Measurements from ENCODE around the gene LCORL. TPM values are rescaled to one million over a fixed set of nuclear protein-coding genes. Genes with fewer than 3 reads are reported as not detected.
"Not testable (repeated sequence)": the region's sequence is repeated elsewhere in the genome, so short reads cannot be mapped to it uniquely, and the experiment has no call there.

Gene LCORL
- total RNA-seq, 4 donors from 2014 or later: 6.1 to 17.5 (median 8.2) TPM

GRCh38 chr4:17851959-17852358, 169.6 kb downstream of the LCORL start:
- no peaks in the 10 kb centered on the region for H3K36me3 ChIP-seq
- H3K4me3 ChIP-seq: no peak overlapping the region
- no peaks in the 10 kb centered on the region for H3K9me3 ChIP-seq
- DNase-seq: no peak
- H3K27ac ChIP-seq: no peak overlapping the region
- H3K4me1 ChIP-seq: no peaks in the 10 kb centered on the region
- no peaks in the 10 kb centered on the region for H3K27me3 ChIP-seq
- TF ChIP-seq CTCF (IDR thresholded peaks at IDR 0.05) (no peak), POLR2A (IDR thresholded peaks at IDR 0.05) (no peak)
- intact Hi-C loops (cut with DNase I): no loop called here

GRCh38 chr4:17850295-17850694, 171.3 kb downstream of the LCORL start:
- H3K9me3 ChIP-seq; H3K4me3 ChIP-seq; intact Hi-C loops (cut with DNase I); H3K27ac ChIP-seq; H3K4me1 ChIP-seq; DNase-seq; H3K36me3 ChIP-seq; H3K27me3 ChIP-seq: not testable (repeated sequence)
- 91 to 100% methylated on average over 1 of the region's 1 CpG for WGBS, 2 donors

- no peaks in the 10 kb centered on the region for H3K9me3 ChIP-seq
- no peaks in the 10 kb centered on the region for H3K27me3 ChIP-seq
- whole genome bisulfite sequencing, 2 donors: 57 to 73% methylated on average over 2 of the region's 2 CpGs
- no peak for DNase-seq
- no peak for TF ChIP-seq POLR2A (IDR thresholded peaks at IDR 0.05)
- TF ChIP-seq CTCF (IDR thresholded peaks at IDR 0.05): no peak
- H3K4me1 ChIP-seq: no peaks in the 10 kb centered on the region
- H3K36me3 ChIP-seq: peaks cover 0 to 18% (median 0%) of the 10 kb centered on the region in 3 donors
- no peak overlapping the region for H3K27ac ChIP-seq
- intact Hi-C loops (cut with DNase I): no loop called here
- no peak overlapping the region for H3K4me3 ChIP-seq
These were observed 175.3 kb downstream of the LCORL start for GRCh38 chr4:17846266-17846665.

- no peak for DNase-seq
These were observed 197.5 kb downstream of the LCORL start for GRCh38 chr4:17823871-17824669.

GRCh38 chr4:17817027-17817426, 204.5 kb downstream of the LCORL start:
- Histone ChIP-seq H3K36me3 (no peaks in the 10 kb centered on the region), H3K27me3 (no peaks in the 10 kb centered on the region), H3K27ac (no peak overlapping the region), H3K4me1 (peaks cover 0 to 10% (median 0%) of the 10 kb centered on the region in 3 donors), H3K4me3 (no peak overlapping the region), H3K9me3 (no peaks in the 10 kb centered on the region)
- intact Hi-C loops (cut with DNase I): no loop called here
- no peak for DNase-seq
- TF ChIP-seq POLR2A (IDR thresholded peaks at IDR 0.05) (no peak), CTCF (IDR thresholded peaks at IDR 0.05) (peak; percentile 14 to 67 (median 61))
- 47 to 54% methylated on average over 5 of the region's 5 CpGs for WGBS, 2 donors

More at GRCh38 chr4:17823871-17824669, 197.5 kb downstream of the LCORL start:
- Histone ChIP-seq H3K9me3 (no peaks in the 10 kb centered on the region), H3K4me1 (no peaks in the 10 kb centered on the region), H3K4me3 (no peak overlapping the region), H3K27me3 (no peaks in the 10 kb centered on the region), H3K27ac (no peak overlapping the region), H3K36me3 (peaks cover 0 to 5% (median 0%) of the 10 kb centered on the region in 3 donors)
- 67 to 81% methylated on average over 1 of the region's 1 CpG for WGBS, 2 donors
- intact Hi-C loops (cut with DNase I): no loop called here
- no peak for TF ChIP-seq CTCF (IDR thresholded peaks at IDR 0.05)
- no peak for TF ChIP-seq POLR2A (IDR thresholded peaks at IDR 0.05)

All from esophagus squamous epithelium (tissue), 5 donors.